ENCODE measurements around the gene ZNF557.

Gene ZNF557

GRCh38 chr19:7074705-7075282 is 5.3 kb downstream of the ZNF557 start:
- TF ChIP-seq CTCF (IDR thresholded peaks at IDR 0.05; ENCODE audit: low read depth, low read length): no peak
- DNase-seq (ENCODE audit: extremely low read depth, low read depth): no peak

GRCh38 chr19:7076151-7076550 is 6.6 kb downstream of the ZNF557 start:
- TF ChIP-seq CTCF (IDR thresholded peaks at IDR 0.05; ENCODE audit: low read depth, low read length): no peak
- no peak for DNase-seq (ENCODE audit: extremely low read depth, low read depth)

- no peak for DNase-seq (ENCODE audit: extremely low read depth, low read depth)
- TF ChIP-seq CTCF (IDR thresholded peaks at IDR 0.05; ENCODE audit: low read depth, low read length): no peak
Observed at GRCh38 chr19:7078008-7078407, 8.5 kb downstream of the ZNF557 start.

- TF ChIP-seq CTCF (IDR thresholded peaks at IDR 0.05; ENCODE audit: low read depth, low read length): no peak
- no peak for DNase-seq (ENCODE audit: extremely low read depth, low read depth)
Observed at GRCh38 chr19:7083076-7083956, 13.8 kb downstream of the ZNF557 start.

- DNase-seq (ENCODE audit: extremely low read depth, low read depth): no peak
- no peak for TF ChIP-seq CTCF (IDR thresholded peaks at IDR 0.05; ENCODE audit: low read depth, low read length)
Observed at GRCh38 chr19:7088999-7089398, 19.5 kb downstream of the ZNF557 start.

GRCh38 chr19:7098096-7098495 is 28.6 kb downstream of the ZNF557 start:
- no peak for DNase-seq (ENCODE audit: extremely low read depth, low read depth)
- no peak for TF ChIP-seq CTCF (IDR thresholded peaks at IDR 0.05; ENCODE audit: low read depth, low read length)

Data from AG09319 (cell line).